ENCODE measurements around the gene SLC39A12. TPM values are rescaled to one million over a fixed set of nuclear protein-coding genes. Genes with fewer than 3 reads are reported as not detected.

Gene SLC39A12
- total and polyA plus RNA-seq, 8 donors, result 0.05 TPM; not detected in 7

DNA sequence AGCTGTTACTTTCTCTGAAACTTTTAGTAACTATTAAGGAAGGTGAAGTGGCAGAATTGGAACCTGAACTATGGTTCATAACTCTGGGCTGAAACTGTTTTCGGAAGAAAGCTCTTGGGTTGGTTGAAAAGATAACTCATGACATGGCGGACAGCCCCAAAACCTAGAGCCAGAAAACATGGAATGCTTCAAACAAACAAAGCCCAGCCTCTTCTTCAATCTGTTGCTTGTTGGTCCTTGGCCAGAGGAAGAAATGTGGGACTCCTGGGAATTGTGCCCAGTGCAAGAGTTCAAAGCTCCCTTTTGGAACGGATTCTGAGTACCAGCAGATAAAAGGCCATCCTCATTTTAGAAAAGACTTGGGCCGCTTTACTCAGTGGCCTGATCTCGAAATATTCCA lies 135.6 kb downstream of the SLC39A12 start:
- 71 to 74% methylated on average over 5 of the region's 5 CpGs for WGBS, 2 donors
- DNase-seq (no peak), FAIRE-seq (peak; percentile 60)

More for the DNA sequence above, 135.6 kb downstream of the SLC39A12 start:
- no peak overlapping the region for H3K27ac ChIP-seq
- no peaks in the 10 kb centered on the region for H3K36me3 ChIP-seq
- H3K27me3 ChIP-seq, result no peaks in the 10 kb centered on the region
- ATAC-seq, result no peak
- TF ChIP-seq, protein P1, sequence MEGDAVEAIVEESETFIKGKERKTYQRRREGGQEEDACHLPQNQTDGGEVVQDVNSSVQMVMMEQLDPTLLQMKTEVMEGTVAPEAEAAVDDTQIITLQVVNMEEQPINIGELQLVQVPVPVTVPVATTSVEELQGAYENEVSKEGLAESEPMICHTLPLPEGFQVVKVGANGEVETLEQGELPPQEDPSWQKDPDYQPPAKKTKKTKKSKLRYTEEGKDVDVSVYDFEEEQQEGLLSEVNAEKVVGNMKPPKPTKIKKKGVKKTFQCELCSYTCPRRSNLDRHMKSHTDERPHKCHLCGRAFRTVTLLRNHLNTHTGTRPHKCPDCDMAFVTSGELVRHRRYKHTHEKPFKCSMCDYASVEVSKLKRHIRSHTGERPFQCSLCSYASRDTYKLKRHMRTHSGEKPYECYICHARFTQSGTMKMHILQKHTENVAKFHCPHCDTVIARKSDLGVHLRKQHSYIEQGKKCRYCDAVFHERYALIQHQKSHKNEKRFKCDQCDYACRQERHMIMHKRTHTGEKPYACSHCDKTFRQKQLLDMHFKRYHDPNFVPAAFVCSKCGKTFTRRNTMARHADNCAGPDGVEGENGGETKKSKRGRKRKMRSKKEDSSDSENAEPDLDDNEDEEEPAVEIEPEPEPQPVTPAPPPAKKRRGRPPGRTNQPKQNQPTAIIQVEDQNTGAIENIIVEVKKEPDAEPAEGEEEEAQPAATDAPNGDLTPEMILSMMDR (IDR thresholded peaks at IDR 0.05), result no peak
- H3K4me3 ChIP-seq, result no peak overlapping the region
- intact Hi-C loops (cut with DNase I), result no loop called here
- H3K9me3 ChIP-seq, result no peaks in the 10 kb centered on the region
- H3K4me1 ChIP-seq, result no peaks in the 10 kb centered on the region

Other genes starting within 250 kb of the SLC39A12 start
- gene TMEM236, start 199.7 kb upstream of the SLC39A12 start, total RNA-seq, result under 1 TPM; 0.22 to 0.95 (median 0.49) TPM
- 1 to 10 TPM in 1 of 2 donors, under 1 TPM in 1; 0.49 to 1.4 TPM for gene TMEM236, start 199.7 kb upstream of the SLC39A12 start, polyA plus RNA-seq
- 10 to 100 TPM in 2 of 6 donors, 1 to 10 TPM in 4; 1.2 to 23.6 (median 4.7) TPM for gene MRC1, start 142.6 kb upstream of the SLC39A12 start, total RNA-seq
- gene MRC1, start 142.6 kb upstream of the SLC39A12 start, polyA plus RNA-seq, result 1 to 10 TPM; 2.2 to 3.8 TPM
- 1 to 10 TPM; 4.9 to 9.6 (median 6.1) TPM for gene CACNB2, start 188.5 kb downstream of the SLC39A12 start, total RNA-seq
- gene CACNB2, start 188.5 kb downstream of the SLC39A12 start, polyA plus RNA-seq, result 10 to 100 TPM in 1 of 2 donors, 1 to 10 TPM in 1; 9.6 to 11.1 TPM

All from pancreas (tissue), 10 donors.